ENCODE data around the gene INPPL1. TPM values are rescaled to one million over a fixed set of nuclear protein-coding genes. Genes with fewer than 3 reads are reported as not detected.

The INPPL1 gene
- total and polyA plus RNA-seq, 2 of the 13 experiments (the other 11 are each of a cell fraction or from before 2014, with no cell fraction given) = 29.1 to 66.9 TPM

GRCh38 chr11:72223615-72224563 lies 678 bp upstream of the INPPL1 start (continued):
- no peak for TF ChIP-seq ZNF18 (CRISPR knock-in tag; IDR thresholded peaks at IDR 0.05; ENCODE audit: insufficient replicate concordance)
- no peak for TF ChIP-seq ZNF552 (CRISPR knock-in tag; IDR thresholded peaks at IDR 0.05; ENCODE audit: borderline replicate concordance)

GRCh38 chr11:72225411-72225951 lies 914 bp downstream of the INPPL1 start:
- H3K36me3 ChIP-seq (replicated peaks in 1 of 2; ENCODE audit: control insufficient read depth in 1 of 2, insufficient read depth in 2 of 2, low read length in 2 of 2) = peaks cover 5 to 13% of the 10 kb centered on the region in 2 experiments; a peak in 4 of 5 replicates
- peak overlapping the region; percentile 93 for H3K4me2 ChIP-seq (ENCODE audit: low read depth, low read length)
- H3K9ac ChIP-seq (ENCODE audit: insufficient read depth, low read depth, low read length) = peak overlapping the region; percentile 82
- DNase-seq (ENCODE audit: low spot score) (no peak), ATAC-seq (peak; percentile 9), FAIRE-seq (no peak)
- H4K20me1 ChIP-seq (ENCODE audit: insufficient read depth, low read length) = no peaks in the 10 kb centered on the region
- H3K4me3 ChIP-seq (replicated peaks in 1 of 3; ENCODE audit: insufficient read depth in 1 of 3, low read depth in 2 of 3, low read length in 3 of 3) = peak overlapping the region; percentile 83 to 90 (median 85)
- peaks cover 35% of the 10 kb centered on the region for H3K4me1 ChIP-seq (ENCODE audit: insufficient read depth, low read length)
- in situ Hi-C loops (cut with HindIII; ENCODE audit: extremely low pct_ligation_motif_present, low pct_unique_long_range_greater_than_20kb) = no loop called here
- ChIA-PET POLR2A (interaction anchor here (1.1 kb wide), 1 partner anchor 11 kb away, joined by 4 read pairs; no protein-coding TSS in a partner anchor), CTCF (ENCODE audit: low intra/inter-chr PET ratio, low total read pairs) (no interaction called here)
- no peak overlapping the region for H3K27ac ChIP-seq (ENCODE audit: extremely low read length, insufficient read depth, low read length)
- peaks cover 0 to 5% of the 10 kb centered on the region in 2 experiments; a peak in 1 of 5 replicates for H3K27me3 ChIP-seq (ENCODE audit: control insufficient read depth in 1 of 2, insufficient read depth in 2 of 2, low read length in 2 of 2)
- 6% methylated on average over 10 of the region's 11 CpGs for WGBS (ENCODE audit: low lambda C conversion rate)
- no peaks in the 10 kb centered on the region for H3K9me3 ChIP-seq (ENCODE audit: low read length)
- no peak overlapping the region for H2AFZ ChIP-seq (ENCODE audit: low read length)
- intact Hi-C loops (cut with micrococcal nuclease; ENCODE audit: unreplicated experiment) = loop anchor here (2.0 kb wide), 1 partner anchor 13 kb away; no protein-coding TSS in a partner anchor
- BruUV-seq (replicated peaks) = no TSS peak
- H3K79me2 ChIP-seq (ENCODE audit: insufficient read depth, low read length) = peaks cover 7% of the 10 kb centered on the region
- TF ChIP-seq TBX2 (CRISPR knock-in tag; IDR thresholded peaks at IDR 0.05; ENCODE audit: borderline replicate concordance) (peak; percentile 28; the same call in 1 of the 2 replicates), ZNF17 (CRISPR knock-in tag; IDR thresholded peaks at IDR 0.05) (no peak), ZNF839 (CRISPR knock-in tag; IDR thresholded peaks at IDR 0.05; ENCODE audit: borderline replicate concordance) (no peak), ZBTB4 (CRISPR knock-in tag; IDR thresholded peaks at IDR 0.05; ENCODE audit: borderline replicate concordance) (no peak), SP140L (CRISPR knock-in tag; IDR thresholded peaks at IDR 0.05; ENCODE audit: borderline replicate concordance) (no peak), HNF4G (IDR thresholded peaks at IDR 0.05; ENCODE audit: borderline replicate concordance, low read depth, low read length) (no peak), HNF4G (CRISPR knock-in tag; IDR thresholded peaks at IDR 0.05; ENCODE audit: borderline replicate concordance, low read depth) (no peak), THYN1 (CRISPR knock-in tag; IDR thresholded peaks at IDR 0.05; ENCODE audit: borderline replicate concordance, low read depth) (no peak), AGO1 (IDR thresholded peaks at IDR 0.05; ENCODE audit: low read depth, low read length, poor library complexity, severe bottlenecking) (peak; percentile 29), TARDBP (CRISPR knock-in tag; IDR thresholded peaks at IDR 0.05) (no peak), HNRNPK (IDR thresholded peaks at IDR 0.05; ENCODE audit: low read depth, low read length, poor library complexity, severe bottlenecking) (no peak)
